ENCODE data around the gene IGFBP7. TPM values are rescaled to one million over a fixed set of nuclear protein-coding genes. Genes with fewer than 3 reads are reported as not detected.

IGFBP7 gene, protein sequence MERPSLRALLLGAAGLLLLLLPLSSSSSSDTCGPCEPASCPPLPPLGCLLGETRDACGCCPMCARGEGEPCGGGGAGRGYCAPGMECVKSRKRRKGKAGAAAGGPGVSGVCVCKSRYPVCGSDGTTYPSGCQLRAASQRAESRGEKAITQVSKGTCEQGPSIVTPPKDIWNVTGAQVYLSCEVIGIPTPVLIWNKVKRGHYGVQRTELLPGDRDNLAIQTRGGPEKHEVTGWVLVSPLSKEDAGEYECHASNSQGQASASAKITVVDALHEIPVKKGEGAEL
- 6,655 TPM for total RNA-seq

DNA sequence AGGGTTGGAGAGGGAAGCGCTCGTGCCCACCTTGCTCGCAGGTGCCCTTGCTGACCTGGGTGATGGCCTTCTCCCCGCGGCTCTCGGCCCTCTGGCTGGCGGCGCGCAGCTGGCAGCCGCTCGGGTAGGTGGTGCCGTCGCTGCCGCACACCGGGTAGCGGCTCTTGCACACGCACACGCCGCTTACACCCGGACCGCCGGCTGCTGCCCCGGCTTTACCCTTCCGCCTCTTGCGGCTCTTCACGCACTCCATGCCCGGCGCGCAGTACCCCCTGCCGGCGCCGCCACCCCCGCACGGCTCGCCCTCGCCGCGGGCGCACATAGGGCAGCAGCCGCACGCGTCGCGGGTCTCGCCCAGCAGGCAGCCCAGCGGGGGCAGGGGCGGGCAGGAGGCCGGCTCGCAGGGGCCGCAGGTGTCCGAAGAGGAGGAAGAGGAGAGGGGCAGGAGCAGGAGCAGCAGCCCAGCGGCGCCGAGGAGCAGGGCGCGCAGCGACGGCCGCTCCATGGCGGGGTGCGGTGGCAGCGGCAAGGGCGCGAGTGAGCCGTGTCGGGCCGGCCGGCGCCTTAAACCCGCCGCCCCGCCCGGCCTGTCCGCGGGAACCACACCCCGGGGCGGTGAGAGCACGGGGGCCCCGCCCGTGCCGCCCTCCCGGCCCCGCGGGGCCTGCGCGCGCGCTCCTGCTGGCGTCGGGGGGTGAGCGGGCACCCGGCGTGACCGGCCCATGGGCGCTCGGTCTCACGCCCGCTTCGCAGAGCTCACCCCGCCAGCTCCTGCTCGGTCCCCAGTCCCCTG lies at the start of gene IGFBP7:
IGFBP7 (minus strand) TSS at position 539 of the 793 bp plus-strand sequence; CDS start at position 505, 34 bp downstream.
- TF ChIP-seq, protein P1, sequence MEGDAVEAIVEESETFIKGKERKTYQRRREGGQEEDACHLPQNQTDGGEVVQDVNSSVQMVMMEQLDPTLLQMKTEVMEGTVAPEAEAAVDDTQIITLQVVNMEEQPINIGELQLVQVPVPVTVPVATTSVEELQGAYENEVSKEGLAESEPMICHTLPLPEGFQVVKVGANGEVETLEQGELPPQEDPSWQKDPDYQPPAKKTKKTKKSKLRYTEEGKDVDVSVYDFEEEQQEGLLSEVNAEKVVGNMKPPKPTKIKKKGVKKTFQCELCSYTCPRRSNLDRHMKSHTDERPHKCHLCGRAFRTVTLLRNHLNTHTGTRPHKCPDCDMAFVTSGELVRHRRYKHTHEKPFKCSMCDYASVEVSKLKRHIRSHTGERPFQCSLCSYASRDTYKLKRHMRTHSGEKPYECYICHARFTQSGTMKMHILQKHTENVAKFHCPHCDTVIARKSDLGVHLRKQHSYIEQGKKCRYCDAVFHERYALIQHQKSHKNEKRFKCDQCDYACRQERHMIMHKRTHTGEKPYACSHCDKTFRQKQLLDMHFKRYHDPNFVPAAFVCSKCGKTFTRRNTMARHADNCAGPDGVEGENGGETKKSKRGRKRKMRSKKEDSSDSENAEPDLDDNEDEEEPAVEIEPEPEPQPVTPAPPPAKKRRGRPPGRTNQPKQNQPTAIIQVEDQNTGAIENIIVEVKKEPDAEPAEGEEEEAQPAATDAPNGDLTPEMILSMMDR (IDR thresholded peaks at IDR 0.05) = no peak
- DNase-seq (ENCODE audit: low spot score in 2 of 2) = peak in 1 of 2 donors; percentile 85
- intact Hi-C loops (cut with DNase I) = loop anchor here (2.0 to 10.0 kb wide), 4 partner anchors 71 to 312 kb away; partner anchors contain the start of genes NOA1, POLR2B and REST
- Histone ChIP-seq H3K9me3 (no peaks in the 10 kb centered on the region), H3K27ac (peak within 1 kb of the TSS; percentile 95 to 98), H3K36me3 (peaks cover 0 to 4% of the 10 kb centered on the region in 2 donors), H3K4me1 (peaks cover 0 to 14% of the 10 kb centered on the region in 2 donors), H3K4me3 (peak within 1 kb of the TSS; percentile 80 to 89), H3K27me3 (no peaks in the 10 kb centered on the region)

DNA sequence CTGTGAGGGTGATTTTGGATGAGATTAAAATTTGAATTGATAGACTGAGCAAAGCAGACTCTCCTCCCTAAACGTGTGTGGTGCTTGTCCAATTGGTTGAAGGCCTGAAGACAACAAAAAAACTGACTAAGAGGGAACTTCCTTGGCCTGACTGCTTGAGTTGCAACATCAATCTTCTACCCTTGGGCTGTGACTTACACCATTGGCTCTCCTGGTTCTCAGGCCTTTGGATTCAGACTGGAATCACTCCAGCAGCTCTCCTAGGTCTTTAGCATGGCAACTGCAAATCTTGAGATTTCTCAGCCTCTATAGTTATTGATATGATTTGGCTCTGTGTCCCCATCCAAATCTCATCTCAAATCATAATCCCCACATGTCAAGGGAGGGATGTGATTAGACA lies 49.7 kb upstream of the IGFBP7 start:
- no peak overlapping the region for H3K4me3 ChIP-seq
- H3K27ac ChIP-seq = no peak overlapping the region
- DNase-seq (ENCODE audit: low spot score in 2 of 2) = no peak
- peaks cover 0 to 2% of the 10 kb centered on the region in 2 donors for H3K4me1 ChIP-seq
- TF ChIP-seq, protein P1 (IDR thresholded peaks at IDR 0.05) = no peak
- H3K27me3 ChIP-seq = no peaks in the 10 kb centered on the region
- no peaks in the 10 kb centered on the region for H3K36me3 ChIP-seq
- no peaks in the 10 kb centered on the region for H3K9me3 ChIP-seq
- intact Hi-C loops (cut with DNase I) = loop anchor here (5.0 kb wide), 3 partner anchors 132 to 267 kb away; no protein-coding TSS in a partner anchor

DNA sequence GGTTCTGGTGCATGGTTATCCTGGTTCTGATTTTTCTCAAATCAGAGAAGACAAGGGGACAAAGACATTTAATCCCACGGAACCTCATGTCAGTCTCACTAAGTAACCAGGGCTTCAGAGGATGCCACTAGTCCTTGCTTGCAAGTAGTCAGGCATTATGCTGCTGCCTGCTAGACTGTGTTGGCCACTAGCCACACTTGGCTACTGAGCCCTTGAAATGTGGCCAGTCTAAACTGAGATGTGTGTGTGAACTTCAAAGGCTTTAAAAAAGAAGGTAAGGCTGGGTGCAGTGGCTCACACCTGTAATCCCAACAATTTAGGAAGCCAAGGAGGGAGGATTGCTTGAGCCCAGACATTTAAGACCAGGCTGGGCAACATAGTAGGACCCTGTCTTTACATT lies 48.6 kb upstream of the IGFBP7 start:
- Histone ChIP-seq H3K27ac (no peak overlapping the region), H3K27me3 (no peaks in the 10 kb centered on the region), H3K36me3 (no peaks in the 10 kb centered on the region), H3K4me1 (no peaks in the 10 kb centered on the region), H3K9me3 (no peaks in the 10 kb centered on the region), H3K4me3 (no peak overlapping the region)
- intact Hi-C loops (cut with DNase I) = no loop called here
- no peak for DNase-seq (ENCODE audit: low spot score in 2 of 2)
- TF ChIP-seq, protein P1 (IDR thresholded peaks at IDR 0.05) = no peak

DNA sequence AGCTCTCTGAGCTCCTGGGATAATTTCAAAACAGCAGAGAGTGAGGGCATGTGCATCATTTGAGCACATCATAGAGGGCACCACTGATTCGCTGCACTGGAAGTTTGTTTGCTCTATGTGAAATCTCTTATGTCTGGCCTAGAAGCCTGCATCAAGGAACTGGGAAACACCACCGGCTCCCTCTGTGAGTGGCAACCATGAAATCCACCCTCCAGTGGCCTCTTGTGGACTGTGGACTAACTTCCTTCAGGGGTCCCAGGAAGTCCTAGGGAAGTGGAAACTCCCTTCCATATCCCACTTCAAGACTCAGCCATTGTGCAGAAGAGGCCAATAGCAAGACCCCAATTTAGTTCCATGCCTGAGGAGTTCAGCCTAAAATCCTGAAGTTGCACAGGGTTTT lies 48.0 kb upstream of the IGFBP7 start:
- TF ChIP-seq, protein P1 (IDR thresholded peaks at IDR 0.05) = peak in 1 of 3 experiments; percentile 33
- DNase-seq (ENCODE audit: low spot score in 2 of 2) = no peak
- H3K4me3 ChIP-seq = no peak overlapping the region
- H3K27ac ChIP-seq = no peak overlapping the region
- no peaks in the 10 kb centered on the region for H3K27me3 ChIP-seq
- H3K36me3 ChIP-seq = no peaks in the 10 kb centered on the region
- intact Hi-C loops (cut with DNase I) = no loop called here
- H3K9me3 ChIP-seq = no peaks in the 10 kb centered on the region
- no peaks in the 10 kb centered on the region for H3K4me1 ChIP-seq

DNA sequence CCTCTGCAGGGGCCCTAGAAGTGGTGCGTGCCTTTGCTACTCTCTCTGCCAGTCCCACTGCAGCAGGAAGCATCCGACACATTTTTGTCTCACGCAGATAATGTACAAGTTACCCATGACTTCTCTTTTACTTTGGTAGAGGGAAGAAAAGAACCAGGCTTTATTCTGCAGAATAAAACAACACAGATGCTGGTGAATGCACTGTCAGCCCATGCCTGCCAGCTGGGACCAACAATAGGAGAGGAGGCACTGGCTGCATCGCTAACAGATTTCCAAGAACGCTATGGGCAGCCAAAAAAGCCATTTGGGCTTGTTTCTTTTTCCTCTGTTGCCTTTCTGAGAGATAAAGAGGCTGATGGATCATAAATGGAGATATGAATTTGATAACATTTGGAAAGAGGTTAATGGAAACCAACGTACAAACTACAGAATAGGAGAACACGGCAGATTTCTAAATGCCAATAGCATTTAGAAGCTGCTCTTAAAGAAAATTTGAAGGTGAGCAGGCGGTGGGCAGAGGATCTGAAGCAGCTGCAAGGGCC lies 47.5 kb upstream of the IGFBP7 start:
- TF ChIP-seq, protein P1 (IDR thresholded peaks at IDR 0.05) = no peak

More for the DNA sequence above, 47.5 kb upstream of the IGFBP7 start:
- H3K36me3 ChIP-seq = no peaks in the 10 kb centered on the region
- intact Hi-C loops (cut with DNase I) = no loop called here
- H3K4me1 ChIP-seq = no peaks in the 10 kb centered on the region
- no peaks in the 10 kb centered on the region for H3K9me3 ChIP-seq
- H3K4me3 ChIP-seq = no peak overlapping the region
- DNase-seq (ENCODE audit: low spot score in 2 of 2) = no peak
- H3K27me3 ChIP-seq = no peaks in the 10 kb centered on the region
- H3K27ac ChIP-seq = no peak overlapping the region
